B cell (primary cell): ENCODE measurements around the gene CHST13. TPM values are rescaled to one million over a fixed set of nuclear protein-coding genes. Genes with fewer than 3 reads are reported as not detected.

Experiments used
- ATAC-seq: fragments of 200-7000 bp; cut with Tn5 transposase; one replicate; pipeline ENCODE4 v1.10.0; 2021; ENCODE audit warnings: low read depth, mild to moderate bottlenecking, moderate number of reproducible peaks, moderate library complexity
- CTCF ChIA-PET: fragments of 350-600 bp; sonication (Branson Sonifier 250); formaldehyde crosslinking; loops from one replicate; lab custom pipeline; 2021; ENCODE audit warnings: antibody characterized with exemption, inconsistent platforms; lab: Charles Lee
- POLR2A ChIA-PET: fragments of 350-600 bp; sonication (Branson Sonifier 250); formaldehyde crosslinking; loops from one replicate; lab custom pipeline; 2021; ENCODE audit warnings: antibody characterized with exemption; lab: Charles Lee
- DNase-seq: peaks from one replicate; pipeline ENCODE4 v3.0.0; 2013
- H2AFZ ChIP-seq: 2 replicates; pipeline ENCODE4 v1.6.1; 2012; ENCODE audit warnings: mild to moderate bottlenecking, low read depth, low read length; ENCODE audit not compliant: insufficient read depth, poor library complexity, severe bottlenecking
- H3K27ac ChIP-seq, 2 donors: 1 replicate in 1 of 2; 2 replicates in 1 of 2; pipeline ENCODE4 v1.5.1; 2012 to 2013; ENCODE audit warnings: low read length in 2 of 2, mild to moderate bottlenecking in 2 of 2, moderate library complexity in 1 of 2
- H3K27me3 ChIP-seq, 4 experiments: fragments of 200-600 bp in 1 of 4; sonication (generic) in 1 of 4; replicated peaks in 1 of 4; 1 replicate in 2 of 4; 2 replicates in 2 of 4; pipeline versions ENCODE4 v1.6.1 to v1.7.0; 2013 to 2016; ENCODE audit warnings: low read length in 3 of 4, mild to moderate bottlenecking in 2 of 4, mixed read lengths in 1 of 4, moderate library complexity in 1 of 4; ENCODE audit not compliant: insufficient read depth in 4 of 4, control insufficient read depth in 3 of 4; ENCODE audit errors: control extremely low read depth in 1 of 4
- H3K36me3 ChIP-seq, 2 experiments: replicated peaks in 1 of 2; 1 replicate in 1 of 2; 2 replicates in 1 of 2; pipeline versions ENCODE4 v1.6.1 to v1.7.1; 2013; ENCODE audit warnings: low read length in 1 of 2; ENCODE audit not compliant: insufficient read depth in 2 of 2, control insufficient read depth in 1 of 2; ENCODE audit errors: control extremely low read depth in 1 of 2, extremely low read depth in 1 of 2
- H3K4me1 ChIP-seq, 2 donors: fragments of 200-600 bp in 1 of 2; sonication (generic) in 1 of 2; 1 replicate in 1 of 2; 2 replicates in 1 of 2; pipeline versions ENCODE4 v1.5.1 to v1.6.1; 2013 to 2017; ENCODE audit warnings: low read length in 2 of 2; ENCODE audit not compliant: control insufficient read depth in 2 of 2, insufficient read depth in 2 of 2
- H3K4me2 ChIP-seq: replicated peaks from 2 replicates; pipeline ENCODE3; 2012; ENCODE audit warnings: mild to moderate bottlenecking, low read depth, low read length; ENCODE audit not compliant: poor library complexity, severe bottlenecking
- H3K4me3 ChIP-seq, 5 experiments: fragments of 200-600 bp in 1 of 5; sonication (generic) in 1 of 5; 1 replicate in 3 of 5; 2 replicates in 2 of 5; pipeline versions ENCODE4 v1.5.1 to v1.7.0; 2011 to 2016; ENCODE audit warnings: low read length in 4 of 5, mild to moderate bottlenecking in 4 of 5, low read depth in 2 of 5, control low read depth in 1 of 5, moderate library complexity in 1 of 5; ENCODE audit not compliant: insufficient read depth in 1 of 5; ENCODE audit errors: control extremely low read depth in 1 of 5, extremely low read depth in 1 of 5
- H3K79me2 ChIP-seq: fragments of 200-600 bp; sonication (generic); one replicate; pipeline ENCODE4 v1.6.0; 2016; ENCODE audit warnings: low read length; ENCODE audit not compliant: control insufficient read depth, insufficient read depth
- H3K9ac ChIP-seq: fragments of 200-600 bp; sonication (generic); 2 replicates; pipeline ENCODE4 v1.6.1; 2017; ENCODE audit warnings: mild to moderate bottlenecking, low read length, moderate library complexity
- H3K9me3 ChIP-seq, 3 donors: one replicate each; pipeline versions ENCODE4 v1.6.1 to v1.7.1; 2013; ENCODE audit warnings: low read length in 2 of 3; ENCODE audit not compliant: control insufficient read depth in 2 of 3, insufficient read depth in 1 of 3; ENCODE audit errors: control extremely low read depth in 1 of 3
- H4K20me1 ChIP-seq: 2 replicates; pipeline ENCODE4 v1.6.0; 2012; ENCODE audit warnings: mild to moderate bottlenecking, low read length; ENCODE audit not compliant: insufficient read depth, control insufficient read depth, poor library complexity, severe bottlenecking
- H3K27ac Mint-ChIP-seq: one replicate; pipeline ENCODE4 v1.8.0; 2021; ENCODE audit warnings: mixed read lengths
- H3K27me3 Mint-ChIP-seq: one replicate; pipeline ENCODE4 v1.8.0; 2021; ENCODE audit warnings: mixed read lengths
- H3K4me1 Mint-ChIP-seq: one replicate; pipeline ENCODE4 v1.8.0; 2021; ENCODE audit warnings: mixed read lengths
- H3K4me3 Mint-ChIP-seq: one replicate; pipeline ENCODE4 v1.8.0; 2021; ENCODE audit warnings: mixed read lengths
- H3K9me3 Mint-ChIP-seq: one replicate; pipeline ENCODE4 v1.8.0; 2022; ENCODE audit warnings: mixed read lengths; ENCODE audit not compliant: insufficient read depth
- EZH2 ChIP-seq: IDR thresholded peaks from 2 replicates; pipeline ENCODE4 v1.6.1; 2012; ENCODE audit warnings: borderline replicate concordance, low read depth, mild to moderate bottlenecking, moderate library complexity, low read length; ENCODE audit not compliant: insufficient read depth, poor library complexity, severe bottlenecking
- WGBS: methylation state at CpG from one replicate; pipeline ENCODE4 v1.1.5; 2013; ENCODE audit warnings: missing lambda C conversion rate; ENCODE audit not compliant: insufficient coverage; 5-methylcytosine and 5-hydroxymethylcytosine counted together
- intact Hi-C: fragments of 100-400 bp; cut with micrococcal nuclease; formaldehyde crosslinking; loops from one replicate; pipeline ENCODE4 v1.10.0; 2022
- polyA plus RNA-seq: library from polyadenylated mRNA; depleted of rRNA; stranded (reverse); fragments of >200 nt; gene quantifications from 2 replicates; pipeline ENCODE4 v1.2.3, GENCODE V29; 2012
- total RNA-seq, 2 donors: library from RNA; stranded (reverse); fragments of 120-200 nt in 1 of 2; gene quantifications; 1 replicate in 1 of 2; 2 replicates in 1 of 2; pipeline versions ENCODE4 v1.2.3 to v1.2.4, GENCODE V29; 2013 to 2022
- TF ChIP-seq, protein P1 (sequence below): fragments of 200-600 bp; IDR thresholded peaks from one replicate; pipeline ENCODE4 v1.8.0; 2022; ENCODE audit warnings: antibody characterized with exemption, mild to moderate bottlenecking

Gene CHST13
- total and polyA plus RNA-seq, 2 donors (not counting 1 experiment from before 2014, with no cell fraction given) = 0.07 TPM; not detected in 1

DNA sequence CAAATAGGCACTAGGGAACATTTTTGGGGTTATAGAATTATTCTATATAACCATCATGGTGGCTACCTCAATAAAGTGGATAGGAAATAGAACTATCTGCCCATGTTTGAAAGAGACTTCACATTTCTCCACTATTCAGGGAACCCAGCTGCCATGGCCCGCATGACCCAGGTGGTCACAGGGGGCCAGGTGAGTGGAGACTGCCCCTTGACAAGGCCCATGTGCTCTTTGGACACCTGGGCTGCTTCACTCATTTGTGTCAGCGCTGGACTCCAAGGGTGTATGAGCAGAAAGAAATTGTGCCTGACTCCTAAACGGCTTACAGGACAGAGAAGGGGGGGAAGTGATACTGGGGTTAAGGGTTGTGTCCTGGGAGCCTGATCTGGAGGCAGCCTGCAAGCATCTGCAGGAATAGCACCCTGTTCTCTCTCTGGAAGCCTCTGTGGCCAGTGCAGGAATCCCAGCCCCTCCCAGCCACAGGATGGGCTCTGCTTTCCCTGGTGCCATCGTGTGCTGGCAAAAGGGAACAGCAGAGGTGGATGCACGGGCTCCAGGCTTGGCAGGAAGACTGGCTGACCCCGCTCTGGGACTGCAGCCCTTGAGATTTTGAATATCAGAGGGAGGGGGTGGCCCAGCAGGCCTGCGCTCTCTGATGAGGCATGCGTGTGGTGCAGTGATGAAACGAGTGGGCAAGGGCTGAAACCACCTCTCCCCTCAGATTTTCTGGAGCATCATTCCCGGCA lies 43.9 kb downstream of the CHST13 start:
- intact Hi-C loops = no loop called here
- no peak overlapping the region for H3K4me3 Mint-ChIP-seq
- H3K9ac ChIP-seq = no peak overlapping the region
- no peak overlapping the region for H2AFZ ChIP-seq
- H3K9me3 Mint-ChIP-seq = no peaks in the 10 kb centered on the region
- DNase-seq = no peak
- TF ChIP-seq, protein P1, sequence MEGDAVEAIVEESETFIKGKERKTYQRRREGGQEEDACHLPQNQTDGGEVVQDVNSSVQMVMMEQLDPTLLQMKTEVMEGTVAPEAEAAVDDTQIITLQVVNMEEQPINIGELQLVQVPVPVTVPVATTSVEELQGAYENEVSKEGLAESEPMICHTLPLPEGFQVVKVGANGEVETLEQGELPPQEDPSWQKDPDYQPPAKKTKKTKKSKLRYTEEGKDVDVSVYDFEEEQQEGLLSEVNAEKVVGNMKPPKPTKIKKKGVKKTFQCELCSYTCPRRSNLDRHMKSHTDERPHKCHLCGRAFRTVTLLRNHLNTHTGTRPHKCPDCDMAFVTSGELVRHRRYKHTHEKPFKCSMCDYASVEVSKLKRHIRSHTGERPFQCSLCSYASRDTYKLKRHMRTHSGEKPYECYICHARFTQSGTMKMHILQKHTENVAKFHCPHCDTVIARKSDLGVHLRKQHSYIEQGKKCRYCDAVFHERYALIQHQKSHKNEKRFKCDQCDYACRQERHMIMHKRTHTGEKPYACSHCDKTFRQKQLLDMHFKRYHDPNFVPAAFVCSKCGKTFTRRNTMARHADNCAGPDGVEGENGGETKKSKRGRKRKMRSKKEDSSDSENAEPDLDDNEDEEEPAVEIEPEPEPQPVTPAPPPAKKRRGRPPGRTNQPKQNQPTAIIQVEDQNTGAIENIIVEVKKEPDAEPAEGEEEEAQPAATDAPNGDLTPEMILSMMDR = no peak
- TF ChIP-seq EZH2 = no peak
- H3K4me3 ChIP-seq = no peak overlapping the region
- peaks cover 0 to 3% (median 2%) of the 10 kb centered on the region in 3 donors for H3K9me3 ChIP-seq
- no peak overlapping the region for H3K27ac Mint-ChIP-seq
- WGBS = 76% methylated on average over 8 of the region's 10 CpGs
- peaks cover 27% of the 10 kb centered on the region for H3K27me3 Mint-ChIP-seq
- ChIA-PET POLR2A (no interaction called here), CTCF (no interaction called here)
- H3K4me2 ChIP-seq = no peak overlapping the region
- H3K27me3 ChIP-seq = peaks cover 0 to 4% (median 2%) of the 10 kb centered on the region in 4 experiments
- ATAC-seq = no peak
- H3K79me2 ChIP-seq = no peaks in the 10 kb centered on the region
- H3K4me1 ChIP-seq = no peaks in the 10 kb centered on the region
- H4K20me1 ChIP-seq = no peaks in the 10 kb centered on the region
- no peaks in the 10 kb centered on the region for H3K4me1 Mint-ChIP-seq
- no peaks in the 10 kb centered on the region for H3K36me3 ChIP-seq
- no peak overlapping the region for H3K27ac ChIP-seq

DNA sequence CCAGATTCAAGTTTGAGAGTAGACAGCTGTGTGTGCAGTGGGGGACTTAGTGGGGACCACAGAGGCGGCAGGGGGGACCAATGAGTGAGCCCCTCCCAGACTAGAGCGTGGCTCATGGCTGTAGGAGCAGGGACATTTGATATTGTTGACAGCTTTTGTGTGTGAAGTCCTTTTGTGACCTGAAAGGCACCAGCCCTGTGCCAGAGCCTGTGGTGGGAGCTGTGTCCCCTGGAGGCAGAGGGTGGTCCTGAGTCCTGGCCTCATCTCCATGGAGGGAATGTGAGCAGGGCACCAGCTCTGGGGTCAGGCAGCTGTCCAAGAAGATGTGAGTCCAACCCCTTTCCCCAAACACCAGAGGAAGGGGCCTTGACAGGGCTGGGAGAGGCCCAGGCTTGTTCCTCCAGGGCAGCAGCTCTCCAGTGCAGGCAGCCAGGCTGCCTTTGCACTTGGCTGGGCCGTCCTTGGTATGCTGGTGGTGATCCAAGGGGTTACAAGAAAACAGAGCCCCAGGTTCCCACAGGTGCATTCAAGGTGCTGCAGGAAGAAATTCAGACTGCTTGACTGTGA lies 44.9 kb downstream of the CHST13 start:
- no peak for ATAC-seq

More for the DNA sequence above, 44.9 kb downstream of the CHST13 start:
- Histone ChIP-seq H3K4me1 (no peaks in the 10 kb centered on the region), H4K20me1 (no peaks in the 10 kb centered on the region), H3K36me3 (no peaks in the 10 kb centered on the region), H2AFZ (no peak overlapping the region), H3K4me2 (no peak overlapping the region), H3K27me3 (peaks cover 0 to 4% (median 2%) of the 10 kb centered on the region in 4 experiments), H3K79me2 (no peaks in the 10 kb centered on the region), H3K9ac (no peak overlapping the region), H3K4me3 (no peak overlapping the region), H3K27ac (no peak overlapping the region), H3K9me3 (no peaks in the 10 kb centered on the region)
- Mint-ChIP-seq H3K27me3 (peaks cover 27% of the 10 kb centered on the region), H3K27ac (no peak overlapping the region), H3K4me3 (no peak overlapping the region), H3K9me3 (no peaks in the 10 kb centered on the region), H3K4me1 (no peaks in the 10 kb centered on the region)
- DNase-seq = no peak
- intact Hi-C loops = no loop called here
- ChIA-PET POLR2A (no interaction called here), CTCF (no interaction called here)
- WGBS = 65% methylated on average over 3 of the region's 3 CpGs
- TF ChIP-seq EZH2 = no peak
- TF ChIP-seq, protein P1 = no peak
